GM23338 (cell line): ENCODE measurements around the gene JAKMIP2. TPM values are rescaled to one million over a fixed set of nuclear protein-coding genes. Genes with fewer than 3 reads are reported as not detected.

ENCODE experiments used
- NANOG ChIP-seq: IDR thresholded peaks from 2 replicates; pipeline ENCODE4 v1.6.1; 2016; ENCODE audit warnings: antibody characterized with exemption, borderline replicate concordance
- POLR2AphosphoS5 ChIP-seq: IDR thresholded peaks from 2 replicates; pipeline ENCODE4 v1.6.1; 2016; ENCODE audit warnings: antibody characterized with exemption, low read depth
- ZNF331 ChIP-seq: fragments of 250-450 bp; sonication (Bioruptor Pico); IDR thresholded peaks from 2 replicates; pipeline ENCODE4 v1.5.0; 2020; ENCODE audit warnings: low read depth, mild to moderate bottlenecking, moderate library complexity
- polyA plus RNA-seq: library from polyadenylated mRNA; unstranded; fragments of >200 nt; fragmentation: Nextera tagmentation; extraction: Ambion mirVana; gene quantifications from 2 replicates; pipeline ENCODE4 v1.2.1, GENCODE V29; 2016
- total RNA-seq: library from RNA; depleted of rRNA; stranded (reverse); fragments of >200 nt; shearing (Covaris generic); gene quantifications from 2 replicates; pipeline ENCODE4 v1.2.3, GENCODE V29; 2014
- TF ChIP-seq, protein P1 (sequence below): fragments of 250-450 bp; sonication (Bioruptor Pico); IDR thresholded peaks from 2 replicates; pipeline ENCODE4 v1.5.0; 2020; ENCODE audit warnings: mild to moderate bottlenecking, moderate library complexity
- TF ChIP-seq, protein P2 (sequence below), 2 experiments: fragments of 200-600 bp in 1 of 2; sonication (generic) in 1 of 2; conservative IDR thresholded peaks; 2 replicates each; pipeline versions ENCODE4 v1.5.1 to v1.6.1; 2016 to 2017; ENCODE audit warnings: antibody characterized with exemption in 2 of 2, low read depth in 2 of 2, mild to moderate bottlenecking in 2 of 2, moderate library complexity in 1 of 2
- TF ChIP-seq, protein P3 (sequence below): IDR thresholded peaks from one replicate; pipeline ENCODE4 v1.6.1; 2018; ENCODE audit warnings: antibody characterized with exemption; ENCODE audit not compliant: unreplicated experiment

Gene JAKMIP2
- total and polyA plus RNA-seq, 2 experiments from 2014 or later: 20.5 to 27.2 TPM

DNA sequence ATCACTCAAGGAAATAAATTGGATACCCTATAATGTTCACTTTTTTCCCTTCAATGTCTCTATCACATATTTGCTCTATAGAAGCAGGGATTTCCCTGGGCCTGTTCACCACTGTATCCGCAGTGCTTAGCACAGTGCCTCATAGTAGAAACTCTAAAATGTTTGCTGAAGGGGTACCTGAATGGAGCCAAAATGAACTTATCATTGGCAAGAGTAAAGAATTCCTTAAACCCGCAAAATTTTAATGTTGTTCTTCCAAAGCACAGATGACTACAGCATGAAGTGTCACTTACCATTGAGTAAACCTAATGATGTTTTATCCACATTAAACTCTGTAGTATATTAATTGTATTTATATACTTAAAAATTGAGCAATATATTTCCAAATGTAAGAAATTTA lies 96.1 kb downstream of the JAKMIP2 start (continued):
- TF ChIP-seq, protein P1, sequence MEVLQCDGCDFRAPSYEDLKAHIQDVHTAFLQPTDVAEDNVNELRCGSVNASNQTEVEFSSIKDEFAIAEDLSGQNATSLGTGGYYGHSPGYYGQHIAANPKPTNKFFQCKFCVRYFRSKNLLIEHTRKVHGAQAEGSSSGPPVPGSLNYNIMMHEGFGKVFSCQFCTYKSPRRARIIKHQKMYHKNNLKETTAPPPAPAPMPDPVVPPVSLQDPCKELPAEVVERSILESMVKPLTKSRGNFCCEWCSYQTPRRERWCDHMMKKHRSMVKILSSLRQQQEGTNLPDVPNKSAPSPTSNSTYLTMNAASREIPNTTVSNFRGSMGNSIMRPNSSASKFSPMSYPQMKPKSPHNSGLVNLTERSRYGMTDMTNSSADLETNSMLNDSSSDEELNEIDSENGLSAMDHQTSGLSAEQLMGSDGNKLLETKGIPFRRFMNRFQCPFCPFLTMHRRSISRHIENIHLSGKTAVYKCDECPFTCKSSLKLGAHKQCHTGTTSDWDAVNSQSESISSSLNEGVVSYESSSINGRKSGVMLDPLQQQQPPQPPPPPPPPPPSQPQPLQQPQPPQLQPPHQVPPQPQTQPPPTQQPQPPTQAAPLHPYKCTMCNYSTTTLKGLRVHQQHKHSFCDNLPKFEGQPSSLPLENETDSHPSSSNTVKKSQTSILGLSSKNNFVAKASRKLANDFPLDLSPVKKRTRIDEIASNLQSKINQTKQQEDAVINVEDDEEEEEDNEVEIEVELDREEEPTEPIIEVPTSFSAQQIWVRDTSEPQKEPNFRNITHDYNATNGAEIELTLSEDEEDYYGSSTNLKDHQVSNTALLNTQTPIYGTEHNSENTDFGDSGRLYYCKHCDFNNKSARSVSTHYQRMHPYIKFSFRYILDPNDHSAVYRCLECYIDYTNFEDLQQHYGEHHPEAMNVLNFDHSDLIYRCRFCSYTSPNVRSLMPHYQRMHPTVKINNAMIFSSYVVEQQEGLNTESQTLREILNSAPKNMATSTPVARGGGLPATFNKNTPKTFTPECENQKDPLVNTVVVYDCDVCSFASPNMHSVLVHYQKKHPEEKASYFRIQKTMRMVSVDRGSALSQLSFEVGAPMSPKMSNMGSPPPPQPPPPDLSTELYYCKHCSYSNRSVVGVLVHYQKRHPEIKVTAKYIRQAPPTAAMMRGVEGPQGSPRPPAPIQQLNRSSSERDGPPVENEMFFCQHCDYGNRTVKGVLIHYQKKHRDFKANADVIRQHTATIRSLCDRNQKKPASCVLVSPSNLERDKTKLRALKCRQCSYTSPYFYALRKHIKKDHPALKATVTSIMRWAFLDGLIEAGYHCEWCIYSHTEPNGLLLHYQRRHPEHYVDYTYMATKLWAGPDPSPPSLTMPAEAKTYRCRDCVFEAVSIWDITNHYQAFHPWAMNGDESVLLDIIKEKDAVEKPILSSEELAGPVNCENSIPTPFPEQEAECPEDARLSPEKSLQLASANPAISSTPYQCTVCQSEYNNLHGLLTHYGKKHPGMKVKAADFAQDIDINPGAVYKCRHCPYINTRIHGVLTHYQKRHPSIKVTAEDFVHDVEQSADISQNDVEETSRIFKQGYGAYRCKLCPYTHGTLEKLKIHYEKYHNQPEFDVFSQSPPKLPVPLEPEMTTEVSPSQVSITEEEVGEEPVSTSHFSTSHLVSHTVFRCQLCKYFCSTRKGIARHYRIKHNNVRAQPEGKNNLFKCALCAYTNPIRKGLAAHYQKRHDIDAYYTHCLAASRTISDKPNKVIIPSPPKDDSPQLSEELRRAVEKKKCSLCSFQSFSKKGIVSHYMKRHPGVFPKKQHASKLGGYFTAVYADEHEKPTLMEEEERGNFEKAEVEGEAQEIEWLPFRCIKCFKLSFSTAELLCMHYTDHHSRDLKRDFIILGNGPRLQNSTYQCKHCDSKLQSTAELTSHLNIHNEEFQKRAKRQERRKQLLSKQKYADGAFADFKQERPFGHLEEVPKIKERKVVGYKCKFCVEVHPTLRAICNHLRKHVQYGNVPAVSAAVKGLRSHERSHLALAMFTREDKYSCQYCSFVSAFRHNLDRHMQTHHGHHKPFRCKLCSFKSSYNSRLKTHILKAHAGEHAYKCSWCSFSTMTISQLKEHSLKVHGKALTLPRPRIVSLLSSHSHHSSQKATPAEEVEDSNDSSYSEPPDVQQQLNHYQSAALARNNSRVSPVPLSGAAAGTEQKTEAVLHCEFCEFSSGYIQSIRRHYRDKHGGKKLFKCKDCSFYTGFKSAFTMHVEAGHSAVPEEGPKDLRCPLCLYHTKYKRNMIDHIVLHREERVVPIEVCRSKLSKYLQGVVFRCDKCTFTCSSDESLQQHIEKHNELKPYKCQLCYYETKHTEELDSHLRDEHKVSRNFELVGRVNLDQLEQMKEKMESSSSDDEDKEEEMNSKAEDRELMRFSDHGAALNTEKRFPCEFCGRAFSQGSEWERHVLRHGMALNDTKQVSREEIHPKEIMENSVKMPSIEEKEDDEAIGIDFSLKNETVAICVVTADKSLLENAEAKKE: no peak
- no peak for TF ChIP-seq ZNF331 (CRISPR knock-in tag)
- no peak for TF ChIP-seq POLR2AphosphoS5
- no peak for TF ChIP-seq NANOG
- TF ChIP-seq, protein P2, sequence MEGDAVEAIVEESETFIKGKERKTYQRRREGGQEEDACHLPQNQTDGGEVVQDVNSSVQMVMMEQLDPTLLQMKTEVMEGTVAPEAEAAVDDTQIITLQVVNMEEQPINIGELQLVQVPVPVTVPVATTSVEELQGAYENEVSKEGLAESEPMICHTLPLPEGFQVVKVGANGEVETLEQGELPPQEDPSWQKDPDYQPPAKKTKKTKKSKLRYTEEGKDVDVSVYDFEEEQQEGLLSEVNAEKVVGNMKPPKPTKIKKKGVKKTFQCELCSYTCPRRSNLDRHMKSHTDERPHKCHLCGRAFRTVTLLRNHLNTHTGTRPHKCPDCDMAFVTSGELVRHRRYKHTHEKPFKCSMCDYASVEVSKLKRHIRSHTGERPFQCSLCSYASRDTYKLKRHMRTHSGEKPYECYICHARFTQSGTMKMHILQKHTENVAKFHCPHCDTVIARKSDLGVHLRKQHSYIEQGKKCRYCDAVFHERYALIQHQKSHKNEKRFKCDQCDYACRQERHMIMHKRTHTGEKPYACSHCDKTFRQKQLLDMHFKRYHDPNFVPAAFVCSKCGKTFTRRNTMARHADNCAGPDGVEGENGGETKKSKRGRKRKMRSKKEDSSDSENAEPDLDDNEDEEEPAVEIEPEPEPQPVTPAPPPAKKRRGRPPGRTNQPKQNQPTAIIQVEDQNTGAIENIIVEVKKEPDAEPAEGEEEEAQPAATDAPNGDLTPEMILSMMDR (conservative IDR thresholded peaks at IDR 0.05; ENCODE audit: low read depth in 2 of 2): no peak
- TF ChIP-seq, protein P3, sequence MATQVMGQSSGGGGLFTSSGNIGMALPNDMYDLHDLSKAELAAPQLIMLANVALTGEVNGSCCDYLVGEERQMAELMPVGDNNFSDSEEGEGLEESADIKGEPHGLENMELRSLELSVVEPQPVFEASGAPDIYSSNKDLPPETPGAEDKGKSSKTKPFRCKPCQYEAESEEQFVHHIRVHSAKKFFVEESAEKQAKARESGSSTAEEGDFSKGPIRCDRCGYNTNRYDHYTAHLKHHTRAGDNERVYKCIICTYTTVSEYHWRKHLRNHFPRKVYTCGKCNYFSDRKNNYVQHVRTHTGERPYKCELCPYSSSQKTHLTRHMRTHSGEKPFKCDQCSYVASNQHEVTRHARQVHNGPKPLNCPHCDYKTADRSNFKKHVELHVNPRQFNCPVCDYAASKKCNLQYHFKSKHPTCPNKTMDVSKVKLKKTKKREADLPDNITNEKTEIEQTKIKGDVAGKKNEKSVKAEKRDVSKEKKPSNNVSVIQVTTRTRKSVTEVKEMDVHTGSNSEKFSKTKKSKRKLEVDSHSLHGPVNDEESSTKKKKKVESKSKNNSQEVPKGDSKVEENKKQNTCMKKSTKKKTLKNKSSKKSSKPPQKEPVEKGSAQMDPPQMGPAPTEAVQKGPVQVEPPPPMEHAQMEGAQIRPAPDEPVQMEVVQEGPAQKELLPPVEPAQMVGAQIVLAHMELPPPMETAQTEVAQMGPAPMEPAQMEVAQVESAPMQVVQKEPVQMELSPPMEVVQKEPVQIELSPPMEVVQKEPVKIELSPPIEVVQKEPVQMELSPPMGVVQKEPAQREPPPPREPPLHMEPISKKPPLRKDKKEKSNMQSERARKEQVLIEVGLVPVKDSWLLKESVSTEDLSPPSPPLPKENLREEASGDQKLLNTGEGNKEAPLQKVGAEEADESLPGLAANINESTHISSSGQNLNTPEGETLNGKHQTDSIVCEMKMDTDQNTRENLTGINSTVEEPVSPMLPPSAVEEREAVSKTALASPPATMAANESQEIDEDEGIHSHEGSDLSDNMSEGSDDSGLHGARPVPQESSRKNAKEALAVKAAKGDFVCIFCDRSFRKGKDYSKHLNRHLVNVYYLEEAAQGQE: no peak
